Activated CD4-positive, alpha-beta memory T cell treated with anti-CD3 and anti-CD28 coated beads, Interleukin-2, amount 10 ng/mL, durations not matched to agents 7 days and 5 days (primary cell): ENCODE measurements around the gene IFITM2. TPM values are rescaled to one million over a fixed set of nuclear protein-coding genes. Genes with fewer than 3 reads are reported as not detected.
A peak's percentile ranks its signal among the peaks of the same experiment; 100 is the strongest.

ENCODE experiments used
- CTCF ChIA-PET: fragments of 350-600 bp; sonication (Branson Sonifier 250); formaldehyde crosslinking; loops from one replicate; lab custom pipeline; 2021; ENCODE audit warnings: antibody characterized with exemption, inconsistent platforms; lab: Charles Lee
- POLR2A ChIA-PET: fragments of 350-600 bp; sonication (Branson Sonifier 250); formaldehyde crosslinking; loops from one replicate; lab custom pipeline; 2021; ENCODE audit warnings: antibody characterized with exemption; lab: Charles Lee
- DNase-seq: peaks from one replicate; pipeline ENCODE4 v3.0.0-alpha.2; 2020
- H3K27ac Mint-ChIP-seq: one replicate; pipeline ENCODE4 v1.8.0; 2021; ENCODE audit warnings: mild to moderate bottlenecking, mixed read lengths
- H3K27me3 Mint-ChIP-seq: one replicate; pipeline ENCODE4 v1.8.0; 2021; ENCODE audit warnings: mixed read lengths
- H3K36me3 Mint-ChIP-seq: one replicate; pipeline ENCODE4 v1.8.0; 2021; ENCODE audit warnings: low read depth, mixed read lengths
- H3K4me1 Mint-ChIP-seq: one replicate; pipeline ENCODE4 v1.8.0; 2021; ENCODE audit warnings: mixed read lengths
- H3K4me3 Mint-ChIP-seq: one replicate; pipeline ENCODE4 v1.8.0; 2021; ENCODE audit warnings: mild to moderate bottlenecking, mixed read lengths
- H3K9me3 Mint-ChIP-seq: one replicate; pipeline ENCODE4 v1.8.0; 2021; ENCODE audit warnings: mixed read lengths
- total RNA-seq, 2 experiments: library from RNA; stranded (reverse); gene quantifications; one replicate each; pipeline ENCODE4 v1.2.3, GENCODE V29; 2021

Gene IFITM2
- total RNA-seq, 2 experiments from 2014 or later: 1,637 to 1,643 TPM

- no peak overlapping the region for H3K27ac Mint-ChIP-seq
- no peak for DNase-seq
- POLR2A ChIA-PET: interaction anchor here (1.2 to 1.4 kb wide), 3 partner anchors 9 to 26 kb away, joined by 3 to 4 read pairs (median 4); no protein-coding TSS in a partner anchor
- CTCF ChIA-PET: interaction anchor here (0.7 kb wide), 1 partner anchor 14 kb away, joined by 7 read pairs; no protein-coding TSS in a partner anchor
- H3K9me3 Mint-ChIP-seq: no peaks in the 10 kb centered on the region
- peaks cover 32% of the 10 kb centered on the region for H3K4me1 Mint-ChIP-seq
- H3K36me3 Mint-ChIP-seq: peaks cover 15% of the 10 kb centered on the region
- peaks cover 4% of the 10 kb centered on the region for H3K27me3 Mint-ChIP-seq
- peak overlapping the region; percentile 71 for H3K4me3 Mint-ChIP-seq
Measured at GRCh38 chr11:290621-291231, 16.9 kb upstream of the IFITM2 start.

GRCh38 chr11:291281-292210 lies 16.1 kb upstream of the IFITM2 start:
- Mint-ChIP-seq H3K9me3 (no peaks in the 10 kb centered on the region), H3K27me3 (peaks cover 4% of the 10 kb centered on the region), H3K27ac (no peak overlapping the region), H3K4me3 (no peak overlapping the region), H3K36me3 (peaks cover 15% of the 10 kb centered on the region), H3K4me1 (peaks cover 28% of the 10 kb centered on the region)
- POLR2A ChIA-PET: no interaction called here
- DNase-seq: no peak
- CTCF ChIA-PET: no interaction called here

GRCh38 chr11:292211-293121 lies 15.2 kb upstream of the IFITM2 start:
- H3K4me3 Mint-ChIP-seq: no peak overlapping the region
- no peak overlapping the region for H3K27ac Mint-ChIP-seq

GRCh38 chr11:293271-293851 lies 14.3 kb upstream of the IFITM2 start:
- no peak for DNase-seq
- H3K36me3 Mint-ChIP-seq: peaks cover 8% of the 10 kb centered on the region
- POLR2A ChIA-PET: interaction anchor here (0.8 to 1.5 kb wide), 3 partner anchors 12 to 26 kb away, joined by 3 to 4 read pairs (median 3); no protein-coding TSS in a partner anchor

More at GRCh38 chr11:292211-293121, 15.2 kb upstream of the IFITM2 start:
- peaks cover 2% of the 10 kb centered on the region for H3K27me3 Mint-ChIP-seq
- H3K4me1 Mint-ChIP-seq: peaks cover 29% of the 10 kb centered on the region
- POLR2A ChIA-PET: interaction anchor here (1.0 to 1.5 kb wide), 2 partner anchors 11 to 24 kb away, joined by 3 to 4 read pairs; no protein-coding TSS in a partner anchor
- CTCF ChIA-PET: no interaction called here
- no peaks in the 10 kb centered on the region for H3K9me3 Mint-ChIP-seq
- peaks cover 15% of the 10 kb centered on the region for H3K36me3 Mint-ChIP-seq
- no peak for DNase-seq

GRCh38 chr11:293852-294661 lies 13.6 kb upstream of the IFITM2 start:
- no peak for DNase-seq
- Mint-ChIP-seq H3K27ac (no peak overlapping the region), H3K27me3 (peaks cover 5% of the 10 kb centered on the region), H3K4me1 (peaks cover 33% of the 10 kb centered on the region), H3K9me3 (no peaks in the 10 kb centered on the region), H3K36me3 (peaks cover 8% of the 10 kb centered on the region), H3K4me3 (no peak overlapping the region)
- CTCF ChIA-PET: interaction anchor here (1.1 to 1.5 kb wide), 2 partner anchors 12 to 43 kb away, joined by 4 read pairs; no protein-coding TSS in a partner anchor
- POLR2A ChIA-PET: interaction anchor here (0.8 to 1.5 kb wide), 2 partner anchors 13 to 27 kb away, joined by 3 to 4 read pairs; no protein-coding TSS in a partner anchor

More at GRCh38 chr11:293271-293851, 14.3 kb upstream of the IFITM2 start:
- CTCF ChIA-PET: interaction anchor here (1.1 to 1.5 kb wide), 2 partner anchors 13 to 42 kb away, joined by 4 read pairs; no protein-coding TSS in a partner anchor
- H3K27ac Mint-ChIP-seq: no peak overlapping the region
- no peak overlapping the region for H3K4me3 Mint-ChIP-seq
- peaks cover 30% of the 10 kb centered on the region for H3K4me1 Mint-ChIP-seq
- no peaks in the 10 kb centered on the region for H3K9me3 Mint-ChIP-seq
- H3K27me3 Mint-ChIP-seq: peaks cover 5% of the 10 kb centered on the region

GRCh38 chr11:294780-295179 lies 12.8 kb upstream of the IFITM2 start:
- ChIA-PET POLR2A (interaction anchor here (0.7 to 1.1 kb wide), 2 partner anchors 12 to 153 kb away, joined by 3 read pairs; no protein-coding TSS in a partner anchor), CTCF (interaction anchor here (1.0 to 1.5 kb wide), 2 partner anchors 44 kb away, joined by 3 to 4 read pairs; no protein-coding TSS in a partner anchor)
- H3K27ac Mint-ChIP-seq: no peak overlapping the region
- peaks cover 8% of the 10 kb centered on the region for H3K36me3 Mint-ChIP-seq
- H3K9me3 Mint-ChIP-seq: no peaks in the 10 kb centered on the region
- H3K4me1 Mint-ChIP-seq: peaks cover 32% of the 10 kb centered on the region
- H3K27me3 Mint-ChIP-seq: peaks cover 6% of the 10 kb centered on the region
- no peak for DNase-seq
- no peak overlapping the region for H3K4me3 Mint-ChIP-seq

GRCh38 chr11:295351-296170 lies 12.1 kb upstream of the IFITM2 start:
- Mint-ChIP-seq H3K27ac (no peak overlapping the region), H3K4me1 (peaks cover 27% of the 10 kb centered on the region), H3K4me3 (no peak overlapping the region), H3K9me3 (no peaks in the 10 kb centered on the region), H3K36me3 (peaks cover 8% of the 10 kb centered on the region), H3K27me3 (peaks cover 12% of the 10 kb centered on the region)
- DNase-seq: no peak
- POLR2A ChIA-PET: interaction anchor here (0.7 to 1.1 kb wide), 2 partner anchors 11 to 152 kb away, joined by 3 read pairs; no protein-coding TSS in a partner anchor
- CTCF ChIA-PET: interaction anchor here (1.0 kb wide), 1 partner anchor 45 kb away, joined by 3 read pairs; no protein-coding TSS in a partner anchor

GRCh38 chr11:296171-297050 lies 11.2 kb upstream of the IFITM2 start:
- Mint-ChIP-seq H3K4me1 (peaks cover 23% of the 10 kb centered on the region), H3K9me3 (no peaks in the 10 kb centered on the region), H3K4me3 (no peak overlapping the region), H3K27me3 (peaks cover 17% of the 10 kb centered on the region), H3K36me3 (peaks cover 2% of the 10 kb centered on the region), H3K27ac (no peak overlapping the region)
- ChIA-PET POLR2A (no interaction called here), CTCF (no interaction called here)
- DNase-seq: no peak

- Mint-ChIP-seq H3K4me3 (peak overlapping the region; percentile 27), H3K27ac (peak overlapping the region; percentile 54), H3K4me1 (peaks cover 21% of the 10 kb centered on the region), H3K9me3 (no peaks in the 10 kb centered on the region), H3K27me3 (peaks cover 17% of the 10 kb centered on the region), H3K36me3 (no peaks in the 10 kb centered on the region)
- DNase-seq: no peak
- POLR2A ChIA-PET: no interaction called here
- CTCF ChIA-PET: interaction anchor here (0.5 to 1.0 kb wide), 2 partner anchors 46 to 66 kb away, joined by 3 read pairs; no protein-coding TSS in a partner anchor
Measured at GRCh38 chr11:297051-297585, 10.5 kb upstream of the IFITM2 start.
